ENCODE measurements around the gene KCNQ2.

KCNQ2 gene

DNA sequence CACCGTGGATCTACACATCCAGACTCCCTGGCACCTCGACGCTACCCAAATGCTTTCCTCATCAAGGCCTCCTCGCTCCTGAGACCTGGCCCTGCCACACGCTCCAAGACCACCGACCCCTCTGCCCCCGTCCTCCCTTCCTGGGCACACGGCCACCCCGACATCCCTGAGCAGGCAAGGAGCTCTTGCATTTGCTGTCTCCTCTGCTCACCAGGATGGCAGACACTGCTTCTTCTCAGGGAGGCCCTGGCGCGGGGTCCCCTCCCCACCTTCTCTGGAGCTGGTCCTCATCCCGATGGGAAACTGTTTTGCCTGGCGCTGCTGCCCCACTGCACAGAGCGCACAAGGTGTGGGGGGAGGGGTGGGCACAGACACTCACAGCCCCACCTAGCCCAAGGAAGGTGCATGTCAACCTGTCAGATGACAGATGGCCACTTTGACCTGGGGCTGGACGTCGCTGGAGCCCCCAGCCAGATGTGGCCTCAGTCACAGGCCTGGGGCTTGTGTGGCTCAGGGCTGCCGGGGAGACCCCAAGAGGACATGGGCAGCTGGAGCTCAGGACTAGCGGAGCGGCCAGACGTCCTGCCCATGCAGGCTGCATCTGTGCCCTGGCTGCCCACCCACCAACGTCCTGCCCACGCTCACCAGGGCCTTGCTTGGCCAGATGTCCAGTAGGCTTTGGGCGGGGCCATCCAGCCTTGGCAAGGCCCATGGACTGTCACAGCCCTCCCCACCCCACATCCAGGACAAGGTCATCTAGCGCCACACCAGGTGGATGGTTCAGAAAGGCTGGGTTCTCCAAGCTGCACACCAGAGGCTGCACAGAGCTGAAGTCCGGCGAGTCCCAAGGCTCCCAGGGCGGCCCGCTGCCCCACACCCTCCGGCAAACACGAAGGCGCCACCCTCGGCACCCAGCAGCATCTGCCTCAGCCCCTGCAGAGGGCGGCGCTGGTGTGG lies 6.2 kb upstream of the KCNQ2 start:
- H3K9me3 ChIP-seq (ENCODE audit: control insufficient read depth, insufficient read depth, low read length): no peaks in the 10 kb centered on the region
- no peaks in the 10 kb centered on the region for H3K36me3 ChIP-seq (ENCODE audit: control insufficient read depth, low read length)
- no peaks in the 10 kb centered on the region for H3K4me1 ChIP-seq (ENCODE audit: control insufficient read depth, low read length)
- no peak for TF ChIP-seq EZH2phosphoT487 (IDR thresholded peaks at IDR 0.05; ENCODE audit: borderline replicate concordance, low read length)
- TF ChIP-seq, protein P1, sequence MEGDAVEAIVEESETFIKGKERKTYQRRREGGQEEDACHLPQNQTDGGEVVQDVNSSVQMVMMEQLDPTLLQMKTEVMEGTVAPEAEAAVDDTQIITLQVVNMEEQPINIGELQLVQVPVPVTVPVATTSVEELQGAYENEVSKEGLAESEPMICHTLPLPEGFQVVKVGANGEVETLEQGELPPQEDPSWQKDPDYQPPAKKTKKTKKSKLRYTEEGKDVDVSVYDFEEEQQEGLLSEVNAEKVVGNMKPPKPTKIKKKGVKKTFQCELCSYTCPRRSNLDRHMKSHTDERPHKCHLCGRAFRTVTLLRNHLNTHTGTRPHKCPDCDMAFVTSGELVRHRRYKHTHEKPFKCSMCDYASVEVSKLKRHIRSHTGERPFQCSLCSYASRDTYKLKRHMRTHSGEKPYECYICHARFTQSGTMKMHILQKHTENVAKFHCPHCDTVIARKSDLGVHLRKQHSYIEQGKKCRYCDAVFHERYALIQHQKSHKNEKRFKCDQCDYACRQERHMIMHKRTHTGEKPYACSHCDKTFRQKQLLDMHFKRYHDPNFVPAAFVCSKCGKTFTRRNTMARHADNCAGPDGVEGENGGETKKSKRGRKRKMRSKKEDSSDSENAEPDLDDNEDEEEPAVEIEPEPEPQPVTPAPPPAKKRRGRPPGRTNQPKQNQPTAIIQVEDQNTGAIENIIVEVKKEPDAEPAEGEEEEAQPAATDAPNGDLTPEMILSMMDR (IDR thresholded peaks at IDR 0.05; ENCODE audit: low read depth, low read length, poor library complexity, severe bottlenecking): no peak
- no peak overlapping the region for H3K4me2 ChIP-seq (ENCODE audit: low read length)
- no peaks in the 10 kb centered on the region for H3K79me2 ChIP-seq (ENCODE audit: control insufficient read depth, low read length)
- H4K20me1 ChIP-seq (ENCODE audit: control insufficient read depth, insufficient read depth, low read depth, low read length): no peaks in the 10 kb centered on the region
- no peak overlapping the region for H3K4me3 ChIP-seq (ENCODE audit: low read length)
- H3K9me2 ChIP-seq (replicated peaks; ENCODE audit: control insufficient read depth, low read length): no peaks in the 10 kb centered on the region
- no peaks in the 10 kb centered on the region for H3F3A ChIP-seq (ENCODE audit: control insufficient read depth, insufficient read depth)
- H3K27me3 ChIP-seq (ENCODE audit: control insufficient read depth, low read length): peaks cover 15% of the 10 kb centered on the region
- H3K27ac ChIP-seq (ENCODE audit: low read depth, low read length): no peak overlapping the region

DNA sequence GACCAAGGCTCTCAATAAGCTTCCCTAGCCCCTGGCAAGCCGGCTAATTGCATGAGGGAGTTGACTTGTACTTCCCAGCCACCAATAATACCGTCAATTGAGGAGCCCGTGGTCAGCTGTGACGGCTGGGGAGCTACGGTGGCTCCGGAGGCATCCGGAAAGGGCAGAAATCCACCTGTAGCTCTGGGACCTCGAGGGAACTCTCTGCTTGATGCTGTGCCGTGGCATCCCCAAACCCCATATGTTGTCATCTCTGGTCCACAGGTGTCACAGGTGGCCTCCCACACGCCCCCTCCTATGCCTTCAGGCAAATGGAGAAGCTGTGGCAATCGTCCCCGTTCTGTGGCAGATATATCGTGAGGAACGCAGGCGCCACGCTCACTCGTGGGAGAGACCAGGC lies 5.5 kb upstream of the KCNQ2 start:
- Histone ChIP-seq H3K27me3 (ENCODE audit: control insufficient read depth, low read length) (peaks cover 21% of the 10 kb centered on the region), H3K4me1 (ENCODE audit: control insufficient read depth, low read length) (no peaks in the 10 kb centered on the region), H3K9me3 (ENCODE audit: control insufficient read depth, insufficient read depth, low read length) (no peaks in the 10 kb centered on the region)

DNA sequence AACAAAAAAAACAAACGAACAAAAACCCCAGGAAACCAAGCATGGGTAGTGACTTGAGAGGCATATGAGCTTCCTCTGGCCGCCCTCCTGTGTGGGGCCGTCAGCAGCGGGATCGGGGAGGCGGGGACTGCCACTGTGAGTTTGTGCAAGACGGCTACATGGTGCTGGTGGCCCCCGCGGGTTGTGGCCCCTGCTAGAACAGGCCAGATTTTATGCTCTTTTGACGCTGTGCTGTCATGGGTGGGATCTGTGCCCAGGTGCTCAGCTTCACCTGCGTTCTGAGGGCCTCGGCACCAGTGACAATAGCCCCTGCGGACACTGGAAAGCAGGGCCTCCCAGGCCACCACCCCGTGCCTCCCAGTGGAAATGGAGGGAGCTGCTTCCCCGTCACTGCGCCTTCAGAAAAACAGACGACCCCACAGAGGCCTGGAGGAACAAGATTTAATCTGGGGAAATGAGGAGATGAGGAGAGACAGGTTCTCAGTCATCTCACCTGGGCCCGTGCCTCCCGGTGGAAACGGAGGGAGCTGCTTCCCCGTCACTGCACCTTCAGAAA lies 4.7 kb upstream of the KCNQ2 start:
- TF ChIP-seq, protein P1 (IDR thresholded peaks at IDR 0.05; ENCODE audit: low read depth, low read length, poor library complexity, severe bottlenecking): no peak
- TF ChIP-seq EZH2phosphoT487 (IDR thresholded peaks at IDR 0.05; ENCODE audit: borderline replicate concordance, low read length): no peak
- H3K27me3 ChIP-seq (ENCODE audit: control insufficient read depth, low read length): peaks cover 21% of the 10 kb centered on the region
- no peaks in the 10 kb centered on the region for H4K20me1 ChIP-seq (ENCODE audit: control insufficient read depth, insufficient read depth, low read depth, low read length)
- no peak overlapping the region for H3K4me2 ChIP-seq (ENCODE audit: low read length)
- no peak overlapping the region for H3K27ac ChIP-seq (ENCODE audit: low read depth, low read length)
- H3K4me1 ChIP-seq (ENCODE audit: control insufficient read depth, low read length): no peaks in the 10 kb centered on the region
- no peaks in the 10 kb centered on the region for H3K9me2 ChIP-seq (replicated peaks; ENCODE audit: control insufficient read depth, low read length)
- H3K4me3 ChIP-seq (ENCODE audit: low read length): no peak overlapping the region
- H3K36me3 ChIP-seq (ENCODE audit: control insufficient read depth, low read length): no peaks in the 10 kb centered on the region
- H3K79me2 ChIP-seq (ENCODE audit: control insufficient read depth, low read length): no peaks in the 10 kb centered on the region
- no peaks in the 10 kb centered on the region for H3F3A ChIP-seq (ENCODE audit: control insufficient read depth, insufficient read depth)
- H3K9me3 ChIP-seq (ENCODE audit: control insufficient read depth, insufficient read depth, low read length): no peaks in the 10 kb centered on the region

More for the DNA sequence above, 5.5 kb upstream of the KCNQ2 start:
- Histone ChIP-seq H3K36me3 (ENCODE audit: control insufficient read depth, low read length) (no peaks in the 10 kb centered on the region), H3K9me2 (replicated peaks; ENCODE audit: control insufficient read depth, low read length) (no peaks in the 10 kb centered on the region), H3F3A (ENCODE audit: control insufficient read depth, insufficient read depth) (no peaks in the 10 kb centered on the region), H3K4me3 (ENCODE audit: low read length) (no peak overlapping the region), H4K20me1 (ENCODE audit: control insufficient read depth, insufficient read depth, low read depth, low read length) (no peaks in the 10 kb centered on the region), H3K4me2 (ENCODE audit: low read length) (no peak overlapping the region), H3K79me2 (ENCODE audit: control insufficient read depth, low read length) (no peaks in the 10 kb centered on the region), H3K27ac (ENCODE audit: low read depth, low read length) (no peak overlapping the region)
- TF ChIP-seq EZH2phosphoT487 (IDR thresholded peaks at IDR 0.05; ENCODE audit: borderline replicate concordance, low read length): no peak
- TF ChIP-seq, protein P1 (IDR thresholded peaks at IDR 0.05; ENCODE audit: low read depth, low read length, poor library complexity, severe bottlenecking): no peak
